Measurements from ENCODE around the gene AIG1.
"Not testable (repeated sequence)": the region's sequence is repeated elsewhere in the genome, so short reads cannot be mapped to it uniquely, and the experiment has no call there.

The AIG1 gene

GRCh38 chr6:143059663-143060353 lies 881 bp upstream of the AIG1 start:
- DNase-seq, result no peak

GRCh38 chr6:143060354-143060805 lies 309 bp upstream of the AIG1 start:
- peak; percentile 30 to 60 (median 51) for DNase-seq

GRCh38 chr6:143061597-143062385 lies 1.1 kb downstream of the AIG1 start:
- no peak for DNase-seq

- no peak for DNase-seq
Measured at GRCh38 chr6:143062551-143062950, 1.9 kb downstream of the AIG1 start.

GRCh38 chr6:143063631-143064030 lies 2.9 kb downstream of the AIG1 start:
- no peak for DNase-seq

GRCh38 chr6:143064271-143064670 lies 3.6 kb downstream of the AIG1 start:
- no peak for DNase-seq

- DNase-seq, result no peak
Measured at GRCh38 chr6:143064951-143065683, 4.4 kb downstream of the AIG1 start.

- no peak for DNase-seq
Measured at GRCh38 chr6:143068001-143068400, 7.3 kb downstream of the AIG1 start.

GRCh38 chr6:143074101-143074500 lies 13.4 kb downstream of the AIG1 start:
- DNase-seq, result no peak

GRCh38 chr6:143074670-143075318 lies 14.1 kb downstream of the AIG1 start:
- DNase-seq, result no peak

GRCh38 chr6:143078468-143079324 lies 18.0 kb downstream of the AIG1 start:
- no peak for DNase-seq

- no peak for DNase-seq
Measured at GRCh38 chr6:143079325-143079640, 18.6 kb downstream of the AIG1 start.

- DNase-seq, result not testable (repeated sequence)
Measured at GRCh38 chr6:143082274-143082673, 21.6 kb downstream of the AIG1 start.

- not testable (repeated sequence) for DNase-seq
Measured at GRCh38 chr6:143084019-143084418, 23.3 kb downstream of the AIG1 start.

GRCh38 chr6:143087335-143087734 lies 26.6 kb downstream of the AIG1 start:
- DNase-seq, result not testable (repeated sequence)

GRCh38 chr6:143087856-143088255 lies 27.2 kb downstream of the AIG1 start:
- no peak for DNase-seq

- no peak for DNase-seq
Measured at GRCh38 chr6:143090314-143091044, 29.8 kb downstream of the AIG1 start.

- no peak for DNase-seq
Measured at GRCh38 chr6:143092768-143093167, 32.1 kb downstream of the AIG1 start.

- no peak for DNase-seq
Measured at GRCh38 chr6:143093290-143093689, 32.6 kb downstream of the AIG1 start.

- DNase-seq, result no peak
Measured at GRCh38 chr6:143096403-143096802, 35.7 kb downstream of the AIG1 start.

GRCh38 chr6:143097224-143097795 lies 36.6 kb downstream of the AIG1 start:
- DNase-seq, result no peak

Measured in activated CD4-positive, CD25-positive, alpha-beta regulatory T cell (primary cell).